ENCODE data around the gene COL4A1.

DNA sequence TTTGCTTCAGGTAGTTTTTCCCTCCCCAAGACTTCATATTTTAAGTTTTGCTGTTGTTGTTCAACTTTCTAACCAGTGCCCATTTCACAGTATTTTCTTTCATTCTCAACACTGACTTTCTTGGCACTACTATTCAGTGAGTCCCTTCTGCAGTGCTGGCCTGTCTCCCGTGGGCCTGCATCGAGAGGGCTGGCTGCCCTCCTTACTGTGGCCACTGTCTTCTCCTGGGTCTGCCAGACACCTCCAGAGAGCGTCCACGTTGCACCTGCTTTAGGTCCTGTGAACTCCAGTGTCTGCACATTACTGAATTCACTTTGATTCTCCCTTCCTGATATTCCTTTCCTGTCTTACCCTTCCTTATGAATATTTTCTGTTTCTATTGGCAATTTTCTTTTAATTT lies 27.3 kb downstream of the COL4A1 start:
- TF ChIP-seq CTCF (IDR thresholded peaks at IDR 0.05) (no peak), POLR2AphosphoS5 (IDR thresholded peaks at IDR 0.05; ENCODE audit: insufficient read depth in 1 of 2, low read depth in 1 of 2) (no peak), POLR2A (IDR thresholded peaks at IDR 0.05) (no peak)

Data from vagina (tissue), 2 donors.